ENCODE data around the gene CDT1. TPM values are rescaled to one million over a fixed set of nuclear protein-coding genes. Genes with fewer than 3 reads are reported as not detected.
"Not testable (repeated sequence)": the region's sequence is repeated elsewhere in the genome, so short reads cannot be mapped to it uniquely, and the experiment has no call there.

Gene CDT1
- total RNA-seq, 1 experiment from 2014 or later, result 30.6 TPM

GRCh38 chr16:88768071-88768783, 35.4 kb upstream of the CDT1 start:
- DNase-seq (ENCODE audit: low read depth), result peak; percentile 35

- DNase-seq (ENCODE audit: low read depth), result peak; percentile 64
Measured at GRCh38 chr16:88769617-88770460, 33.8 kb upstream of the CDT1 start.

- DNase-seq (ENCODE audit: low read depth), result peak; percentile 95
Measured at GRCh38 chr16:88770461-88771293, 32.9 kb upstream of the CDT1 start.

GRCh38 chr16:88771294-88771772, 32.3 kb upstream of the CDT1 start:
- no peak for DNase-seq (ENCODE audit: low read depth)

GRCh38 chr16:88771781-88772180, 31.8 kb upstream of the CDT1 start:
- not testable (repeated sequence) for DNase-seq (ENCODE audit: low read depth)

- peak; percentile 89 for DNase-seq (ENCODE audit: low read depth)
Measured at GRCh38 chr16:88772871-88773811, 30.4 kb upstream of the CDT1 start.

- peak; percentile 89 for DNase-seq (ENCODE audit: low read depth)
Measured at GRCh38 chr16:88773812-88774291, 29.7 kb upstream of the CDT1 start.

- no peak for DNase-seq (ENCODE audit: low read depth)
Measured at GRCh38 chr16:88774544-88775393, 28.8 kb upstream of the CDT1 start.

GRCh38 chr16:88775825-88776224, 27.8 kb upstream of the CDT1 start:
- no peak for DNase-seq (ENCODE audit: low read depth)

- DNase-seq (ENCODE audit: low read depth), result no peak
Measured at GRCh38 chr16:88777471-88778270, 25.9 kb upstream of the CDT1 start.

- DNase-seq (ENCODE audit: low read depth), result no peak
Measured at GRCh38 chr16:88778271-88778525, 25.4 kb upstream of the CDT1 start.

GRCh38 chr16:88778541-88779065, 25.0 kb upstream of the CDT1 start:
- DNase-seq (ENCODE audit: low read depth), result no peak

- DNase-seq (ENCODE audit: low read depth), result no peak
Measured at GRCh38 chr16:88779406-88780141, 24.0 kb upstream of the CDT1 start.

- no peak for DNase-seq (ENCODE audit: low read depth)
Measured at GRCh38 chr16:88780142-88781062, 23.2 kb upstream of the CDT1 start.

- no peak for DNase-seq (ENCODE audit: low read depth)
Measured at GRCh38 chr16:88781140-88782077, 22.2 kb upstream of the CDT1 start.
